HT1080 (cell line): ENCODE results near the gene THOC3. TPM values are rescaled to one million over a fixed set of nuclear protein-coding genes. Genes with fewer than 3 reads are reported as not detected.
"Not testable (repeated sequence)": the region's sequence is repeated elsewhere in the genome, so short reads cannot be mapped to it uniquely, and the experiment has no call there.

ENCODE experiments used
- DNase-seq: peaks from one replicate; pipeline ENCODE4 v3.0.0-alpha.2; 2015; ENCODE audit warnings: low read depth
- total RNA-seq: library from RNA; depleted of rRNA; stranded (reverse); fragments of >200 nt; shearing (Covaris generic); gene quantifications from 2 replicates; pipeline ENCODE4 v1.2.3, GENCODE V29; 2014; rRNA removed

THOC3 gene
- total RNA-seq, 1 experiment from 2014 or later = 116 TPM

- DNase-seq = not testable (repeated sequence)
Measured at GRCh38 chr5:175940632-175941031, 27.5 kb downstream of the THOC3 start.

GRCh38 chr5:175938489-175938888 is 29.6 kb downstream of the THOC3 start:
- DNase-seq = not testable (repeated sequence)

GRCh38 chr5:175928752-175929151 is 39.4 kb downstream of the THOC3 start:
- DNase-seq = not testable (repeated sequence)

- not testable (repeated sequence) for DNase-seq
Measured at GRCh38 chr5:175925106-175925505, 43.0 kb downstream of the THOC3 start.

GRCh38 chr5:175922192-175922885 is 45.8 kb downstream of the THOC3 start:
- peak; percentile 89 for DNase-seq

GRCh38 chr5:175921061-175921730 is 46.9 kb downstream of the THOC3 start:
- no peak for DNase-seq

- DNase-seq = peak; percentile 84
Measured at GRCh38 chr5:175920231-175920811, 47.8 kb downstream of the THOC3 start.

GRCh38 chr5:175915066-175916037 is 52.8 kb downstream of the THOC3 start:
- DNase-seq = not testable (repeated sequence)

- not testable (repeated sequence) for DNase-seq
Measured at GRCh38 chr5:175913835-175914672, 54.1 kb downstream of the THOC3 start.

- DNase-seq = not testable (repeated sequence)
Measured at GRCh38 chr5:175910072-175910471, 58.0 kb downstream of the THOC3 start.

Other genes starting within 250 kb of the THOC3 start
- not detected in 2 replicates for gene CPLX2, start 96.7 kb downstream of the THOC3 start, total RNA-seq